Glutamatergic neuron (in vitro differentiated cells): Measurements from ENCODE around the gene POC5. TPM values are rescaled to one million over a fixed set of nuclear protein-coding genes. Genes with fewer than 3 reads are reported as not detected.
"Not testable (repeated sequence)": the region's sequence is repeated elsewhere in the genome, so short reads cannot be mapped to it uniquely, and the experiment has no call there.

Source experiments
- DNase-seq: peaks from one replicate; pipeline ENCODE4 v3.0.0; 2022
- H3K27ac Mint-ChIP-seq: one replicate; pipeline ENCODE4 v1.8.0; 2020; ENCODE audit warnings: mild to moderate bottlenecking, mixed read lengths, inconsistent platforms; ENCODE audit not compliant: unreplicated experiment
- H3K27me3 Mint-ChIP-seq: one replicate; pipeline ENCODE4 v1.8.0; 2020; ENCODE audit warnings: mild to moderate bottlenecking, moderate library complexity, mixed read lengths, inconsistent platforms; ENCODE audit not compliant: unreplicated experiment
- H3K36me3 Mint-ChIP-seq: one replicate; pipeline ENCODE4 v1.8.0; 2020; ENCODE audit warnings: mild to moderate bottlenecking, mixed read lengths, inconsistent platforms; ENCODE audit not compliant: unreplicated experiment
- H3K4me1 Mint-ChIP-seq: one replicate; pipeline ENCODE4 v1.8.0; 2020; ENCODE audit warnings: mild to moderate bottlenecking, low read depth, mixed read lengths, inconsistent platforms; ENCODE audit not compliant: unreplicated experiment
- H3K4me3 Mint-ChIP-seq: one replicate; pipeline ENCODE4 v1.8.0; 2020; ENCODE audit warnings: mild to moderate bottlenecking, mixed read lengths, inconsistent platforms; ENCODE audit not compliant: unreplicated experiment
- H3K9me3 Mint-ChIP-seq: one replicate; pipeline ENCODE4 v1.8.0; 2020; ENCODE audit warnings: mild to moderate bottlenecking, moderate library complexity, mixed read lengths, inconsistent platforms; ENCODE audit not compliant: unreplicated experiment
- CTCF ChIP-seq: fragments of 200-600 bp; sonication (generic); IDR thresholded peaks from one replicate; pipeline ENCODE4 v1.5.0; 2021; ENCODE audit not compliant: partially characterized antibody, unreplicated experiment
- total RNA-seq: library from RNA; stranded (reverse); fragmentation: NEBNext Ultra II Directional; extraction: Animal tissue kit (Norgen Biotek cat#: 25700); gene quantifications from one replicate; pipeline ENCODE4 v1.2.1, GENCODE V29; 2021; ENCODE audit not compliant: unreplicated experiment

The POC5 gene
- total RNA-seq, 1 donor from 2014 or later: 21.5 TPM

GRCh38 chr5:75744355-75744754 is 27.1 kb upstream of the POC5 start:
- Mint-ChIP-seq H3K27me3 (peaks cover 2% of the 10 kb centered on the region), H3K4me3 (no peak overlapping the region), H3K9me3 (no peaks in the 10 kb centered on the region), H3K36me3 (peaks cover 5% of the 10 kb centered on the region), H3K4me1 (no peaks in the 10 kb centered on the region), H3K27ac (no peak overlapping the region)
- no peak for DNase-seq
- no peak for TF ChIP-seq CTCF

GRCh38 chr5:75736273-75736672 is 19.0 kb upstream of the POC5 start:
- Mint-ChIP-seq H3K4me1 (no peaks in the 10 kb centered on the region), H3K9me3 (no peaks in the 10 kb centered on the region), H3K36me3 (peaks cover 5% of the 10 kb centered on the region), H3K27ac (no peak overlapping the region), H3K27me3 (no peaks in the 10 kb centered on the region), H3K4me3 (no peak overlapping the region)
- DNase-seq: no peak
- TF ChIP-seq CTCF: no peak

- no peaks in the 10 kb centered on the region for H3K9me3 Mint-ChIP-seq
- H3K27ac Mint-ChIP-seq: no peak overlapping the region
- no peak overlapping the region for H3K4me3 Mint-ChIP-seq
- no peaks in the 10 kb centered on the region for H3K4me1 Mint-ChIP-seq
- no peaks in the 10 kb centered on the region for H3K36me3 Mint-ChIP-seq
- TF ChIP-seq CTCF: no peak
- no peaks in the 10 kb centered on the region for H3K27me3 Mint-ChIP-seq
- DNase-seq: peak; percentile 34
Observed at GRCh38 chr5:75734913-75735789, 17.9 kb upstream of the POC5 start.

- DNase-seq: no peak
- peaks cover 4% of the 10 kb centered on the region for H3K36me3 Mint-ChIP-seq
- no peak overlapping the region for H3K27ac Mint-ChIP-seq
- no peaks in the 10 kb centered on the region for H3K27me3 Mint-ChIP-seq
- no peaks in the 10 kb centered on the region for H3K4me1 Mint-ChIP-seq
- no peaks in the 10 kb centered on the region for H3K9me3 Mint-ChIP-seq
- TF ChIP-seq CTCF: no peak
- H3K4me3 Mint-ChIP-seq: no peak overlapping the region
Observed at GRCh38 chr5:75733767-75734166, 16.5 kb upstream of the POC5 start.

GRCh38 chr5:75731515-75731914 is 14.3 kb upstream of the POC5 start:
- DNase-seq, H3K27ac Mint-ChIP-seq, H3K4me1 Mint-ChIP-seq, H3K36me3 Mint-ChIP-seq, H3K9me3 Mint-ChIP-seq, H3K27me3 Mint-ChIP-seq, H3K4me3 Mint-ChIP-seq: not testable (repeated sequence)
